GM12878 (cell line): Measurements from ENCODE around the gene VPS45. TPM values are rescaled to one million over a fixed set of nuclear protein-coding genes. Genes with fewer than 3 reads are reported as not detected.

ENCODE experiments used
- ATAC-seq: fragments of 200-7000 bp; cut with Tn5 transposase; 3 replicates; pipeline ENCODE4 v1.9.1; 2020; ENCODE audit warnings: mild to moderate bottlenecking, moderate library complexity
- BruUV-seq: library from RNA; stranded (reverse); fragments of 400-500 nt; replicated peaks from 2 replicates; lab custom pipeline; 2021; lab: Mats Ljungman, UMichigan
- CTCF ChIA-PET: fragments of 300-600 bp; sonication (Branson Sonifier 250); formaldehyde crosslinking; extraction: SDS; loops from one replicate; lab custom pipeline; 2021; ENCODE audit warnings: inconsistent platforms; lab: Yijun Ruan, JAX
- POLR2A ChIA-PET: fragments of 350-600 bp; formaldehyde crosslinking; extraction: SDS; loops from one replicate; lab custom pipeline; 2021; ENCODE audit warnings: inconsistent platforms; lab: Charles Lee
- RAD21 ChIA-PET: fragments of 300-600 bp; sonication (Branson Sonifier 250); formaldehyde crosslinking; loops from one replicate; lab custom pipeline; 2023; ENCODE audit warnings: antibody characterized with exemption; ENCODE audit not compliant: unreplicated experiment; lab: Charles Lee
- SMC1A ChIA-PET: fragments of 300-600 bp; sonication (Branson Sonifier 250); formaldehyde crosslinking; loops from one replicate; lab custom pipeline; 2023; ENCODE audit not compliant: unreplicated experiment, uncharacterized antibody; lab: Charles Lee
- DNase-seq: peaks from one replicate; pipeline ENCODE4 v3.0.0-alpha.2; 2011; ENCODE audit warnings: low read depth, low spot score
- FAIRE-seq: peaks from 3 replicates; lab custom pipeline; 2011; peaks lifted over from hg19 to GRCh38; lab: Jason Lieb, UNC
- H2AFZ ChIP-seq: 2 replicates; pipeline ENCODE4 v1.6.0; 2011; ENCODE audit warnings: low read depth, low read length, control low read depth; ENCODE audit not compliant: control insufficient read depth
- H3K27ac ChIP-seq: 2 replicates; pipeline ENCODE4 v1.5.1; 2011; ENCODE audit warnings: control low read depth; ENCODE audit not compliant: control insufficient read depth, insufficient read depth
- H3K27me3 ChIP-seq, 2 experiments: replicated peaks in 1 of 2; 2 replicates each; pipeline versions ENCODE4 v1.6.0 to v1.6.1; 2011; ENCODE audit warnings: low read length in 1 of 2; ENCODE audit not compliant: control insufficient read depth in 2 of 2, insufficient read depth in 2 of 2
- H3K36me3 ChIP-seq, 2 experiments: 2 replicates each; pipeline ENCODE4 v1.5.1; 2011; ENCODE audit warnings: low read length in 1 of 2; ENCODE audit not compliant: control insufficient read depth in 2 of 2, insufficient read depth in 2 of 2
- H3K4me1 ChIP-seq: 2 replicates; pipeline ENCODE4 v1.6.1; 2011; ENCODE audit warnings: mild to moderate bottlenecking, low read length, moderate library complexity, mixed read lengths; ENCODE audit not compliant: control insufficient read depth, insufficient read depth
- H3K4me2 ChIP-seq: 2 replicates; pipeline ENCODE4 v1.6.0; 2011; ENCODE audit warnings: control low read depth; ENCODE audit not compliant: control insufficient read depth, insufficient read depth
- H3K4me3 ChIP-seq: fragments of 200-600 bp; sonication (generic); 2 replicates; pipeline ENCODE4 v1.5.1; 2016
- H3K79me2 ChIP-seq: 2 replicates; pipeline ENCODE4 v1.6.0; 2011; ENCODE audit warnings: low read length; ENCODE audit not compliant: control insufficient read depth, insufficient read depth
- H3K9ac ChIP-seq: 2 replicates; pipeline ENCODE4 v1.8.0; 2011; ENCODE audit warnings: low read length, control low read depth, mixed read lengths; ENCODE audit not compliant: control insufficient read depth, insufficient read depth
- H3K9me3 ChIP-seq: replicated peaks from 3 replicates; pipeline ENCODE4 v1.5.1; 2011; ENCODE audit warnings: mild to moderate bottlenecking, low read length; ENCODE audit not compliant: control insufficient read depth, insufficient read depth
- H4K20me1 ChIP-seq: 2 replicates; pipeline ENCODE4 v1.6.0; 2011; ENCODE audit not compliant: control insufficient read depth, insufficient read depth
- ATF7 ChIP-seq: fragments of 450-650 bp; IDR thresholded peaks from 2 replicates; pipeline ENCODE4 v1.6.1; 2016; ENCODE audit warnings: low read depth, mild to moderate bottlenecking
- BACH1 ChIP-seq: fragments of 450-650 bp; IDR thresholded peaks from 2 replicates; pipeline ENCODE4 v1.6.1; 2017; ENCODE audit warnings: mild to moderate bottlenecking, borderline replicate concordance
- CHD2 ChIP-seq: IDR thresholded peaks from 2 replicates; pipeline ENCODE4 v1.6.1; 2011; ENCODE audit warnings: low read depth, low read length, improper control_type of control experiment, borderline replicate concordance
- EED ChIP-seq: sonication (generic); IDR thresholded peaks from 2 replicates; pipeline ENCODE4 v1.6.1; 2016; ENCODE audit warnings: antibody characterized with exemption, low read depth
- EP300 ChIP-seq, 2 experiments: fragments of 150-350 bp in 1 of 2; IDR thresholded peaks; 2 replicates each; pipeline ENCODE4 v1.6.1; 2011 to 2012; ENCODE audit warnings: low read depth in 2 of 2, low read length in 2 of 2, borderline replicate concordance in 1 of 2, improper control_type of control experiment in 1 of 2, inconsistent platforms in 1 of 2; ENCODE audit not compliant: control insufficient read depth in 1 of 2
- HDAC6 ChIP-seq: fragments of 200-600 bp; sonication (generic); IDR thresholded peaks from one replicate; pipeline ENCODE4 v1.8.0; 2017; ENCODE audit warnings: antibody characterized with exemption; ENCODE audit not compliant: unreplicated experiment
- IKZF1 ChIP-seq: fragments of 450-650 bp; conservative IDR thresholded peaks from 2 replicates; pipeline ENCODE4 v1.6.1; 2017; ENCODE audit warnings: antibody characterized with exemption, mild to moderate bottlenecking
- MTA2 ChIP-seq: fragments of 450-650 bp; IDR thresholded peaks from 2 replicates; pipeline ENCODE4 v1.6.1; 2016; ENCODE audit warnings: low read depth, mild to moderate bottlenecking, moderate library complexity
- NBN ChIP-seq: fragments of 450-650 bp; IDR thresholded peaks from 2 replicates; pipeline ENCODE4 v1.6.1; 2016
- PAX8 ChIP-seq: fragments of 450-650 bp; IDR thresholded peaks from 2 replicates; pipeline ENCODE4 v1.6.1; 2017; ENCODE audit warnings: mild to moderate bottlenecking, moderate library complexity
- RAD21 ChIP-seq: IDR thresholded peaks from 2 replicates; pipeline ENCODE4 v1.6.1; 2011; ENCODE audit warnings: mild to moderate bottlenecking, low read depth, low read length, moderate library complexity; ENCODE audit not compliant: insufficient read depth
- RELB ChIP-seq: fragments of 450-650 bp; IDR thresholded peaks from 2 replicates; pipeline ENCODE4 v1.6.1; 2017; ENCODE audit warnings: low read depth, mild to moderate bottlenecking, moderate library complexity
- SMC3 ChIP-seq: IDR thresholded peaks from 2 replicates; pipeline ENCODE4 v1.6.1; 2011; ENCODE audit warnings: low read length, improper control_type of control experiment, borderline replicate concordance
- TCF12 ChIP-seq: IDR thresholded peaks from 2 replicates; pipeline ENCODE4 v1.6.1; 2011; ENCODE audit warnings: low read depth, mild to moderate bottlenecking, low read length
- YBX1 ChIP-seq: fragments of 450-650 bp; IDR thresholded peaks from 2 replicates; pipeline ENCODE4 v1.6.1; 2016; ENCODE audit warnings: antibody characterized with exemption
- ZNF622 ChIP-seq: fragments of 450-650 bp; IDR thresholded peaks from 2 replicates; pipeline ENCODE4 v1.6.1; 2017; ENCODE audit warnings: mild to moderate bottlenecking, inconsistent platforms
- WGBS: methylation state at CpG from one replicate; pipeline ENCODE4 v1.1.6; 2016; ENCODE audit warnings: low lambda C conversion rate; ENCODE audit not compliant: insufficient replicate concordance, insufficient coverage; ENCODE audit errors: missing lambda C conversion rate; 5-methylcytosine and 5-hydroxymethylcytosine counted together
- in situ Hi-C: fragments of 300-500 bp; cut with MboI; formaldehyde crosslinking; loops from 9 replicates; pipeline ENCODE4 v1.14.3; 2018; ENCODE audit warnings: mixed read lengths
- intact Hi-C: fragments of 100-400 bp; cut with micrococcal nuclease; formaldehyde crosslinking; loops from one replicate; pipeline ENCODE4 v1.14.2; 2022; ENCODE audit not compliant: unreplicated experiment
- polyA plus RNA-seq, 11 experiments: library from polyadenylated mRNA; depleted of rRNA in 4 of 11; unstranded in 6 of 11; stranded (reverse) in 5 of 11; fragments of >200 nt; fragmentation: Nextera tagmentation in 4 of 11; fragmentation: Illumina TruSeq in 1 of 11; extraction: Ambion mirVana in 4 of 11; extraction: Trizol in 1 of 11; gene quantifications; 1 replicate in 1 of 11; 2 replicates in 10 of 11; pipeline versions ENCODE4 v1.2.1 to v1.2.3, GENCODE V29; 2011 to 2016; ENCODE audit warnings: inconsistent platforms in 2 of 11, missing spikeins in 2 of 11, low read depth in 1 of 11
- total RNA-seq, 4 experiments: library from RNA; depleted of rRNA in 3 of 4; stranded (reverse); fragments of >200 nt in 3 of 4; fragmentation: Illumina TruSeq in 1 of 4; extraction: Trizol in 1 of 4; gene quantifications; 2 replicates each; pipeline versions ENCODE4 v1.2.1 to v1.2.3, GENCODE V29; 2013 to 2021
- TF ChIP-seq, protein P1 (sequence below): fragments of 450-650 bp; formaldehyde crosslinking; IDR thresholded peaks from 2 replicates; pipeline ENCODE4 v1.4.0; 2022; ENCODE audit warnings: mild to moderate bottlenecking, moderate library complexity

Gene VPS45
- total and polyA plus RNA-seq, 10 of the 15 experiments (the other 5 are each of a cell fraction or from before 2014, with no cell fraction given), result 24.4 to 48.7 (median 34.5) TPM

GRCh38 chr1:150186789-150187559 lies 119.4 kb downstream of the VPS45 start:
- 0 out of 2 replicates have a peak overlapping the region, but pooled peaks have one; percentile 55 for H3K4me2 ChIP-seq
- ATAC-seq (peak; percentile 91), FAIRE-seq (peak; percentile 69), DNase-seq (no peak)
- no TSS peak for BruUV-seq
- in situ Hi-C loops, result no loop called here
- peak overlapping the region; percentile 89 for H2AFZ ChIP-seq
- WGBS, result 9% methylated on average over 9 of the region's 10 CpGs
- no peak overlapping the region for H3K4me3 ChIP-seq
- H3K79me2 ChIP-seq, result no peaks in the 10 kb centered on the region
- peak overlapping the region; percentile 27; the same call in 1 of the 2 replicates for H3K9ac ChIP-seq
- RAD21 ChIA-PET, result interaction anchor here (0.6 to 3.8 kb wide), 24 partner anchors 9 to 302 kb away, joined by 3 to 35 read pairs (median 4); partner anchors contain the start of genes PLEKHO1 and VPS45
- no peak overlapping the region; the same call in 1 of the 2 replicates for H3K27ac ChIP-seq
- no peaks in the 10 kb centered on the region for H3K36me3 ChIP-seq
- intact Hi-C loops, result loop anchor here (1.0 to 5.0 kb wide), 2 partner anchors 114 to 225 kb away; no protein-coding TSS in a partner anchor
- H3K27me3 ChIP-seq, result no peaks in the 10 kb centered on the region
- H4K20me1 ChIP-seq, result no peaks in the 10 kb centered on the region
- CTCF ChIA-PET, result interaction anchor here (0.6 to 4.5 kb wide), 44 partner anchors 8 to 379 kb away, joined by 3 to 79 read pairs (median 5); partner anchors contain the start of gene VPS45
- POLR2A ChIA-PET, result interaction anchor here (0.5 to 2.1 kb wide), 12 partner anchors 8 to 495 kb away, joined by 3 to 7 read pairs (median 4); partner anchors contain the start of gene VPS45
- SMC1A ChIA-PET, result interaction anchor here (0.6 to 4.2 kb wide), 29 partner anchors 8 to 298 kb away, joined by 3 to 33 read pairs (median 3); no protein-coding TSS in a partner anchor
- no peaks in the 10 kb centered on the region for H3K9me3 ChIP-seq
- H3K4me1 ChIP-seq, result peaks cover 4% of the 10 kb centered on the region
- TF ChIP-seq CHD2 (0 out of 2 replicates have a peak, but pooled peaks have one; percentile 16), BACH1 (peak; percentile 31; the same call in 1 of the 2 replicates), TCF12 (no peak), NBN (0 out of 2 replicates have a peak, but pooled peaks have one; percentile 48), HDAC6 (no peak), YBX1 (no peak), EP300 (IDR thresholded peaks at IDR 0.05; ENCODE audit: borderline replicate concordance in 1 of 2, control insufficient read depth in 1 of 2, low read depth in 2 of 2, low read length in 2 of 2) (peak; percentile 43 to 80; a peak in 3 of 4 replicates), SMC3 (peak; percentile 47; the same call in 1 of the 2 replicates), ATF7 (peak; percentile 77), ZNF622 (no peak), RELB (peak; percentile 87), PAX8 (no peak), IKZF1 (peak; percentile 76), MTA2 (peak; percentile 85), RAD21 (peak; percentile 71), EED (no peak)
- TF ChIP-seq, protein P1, sequence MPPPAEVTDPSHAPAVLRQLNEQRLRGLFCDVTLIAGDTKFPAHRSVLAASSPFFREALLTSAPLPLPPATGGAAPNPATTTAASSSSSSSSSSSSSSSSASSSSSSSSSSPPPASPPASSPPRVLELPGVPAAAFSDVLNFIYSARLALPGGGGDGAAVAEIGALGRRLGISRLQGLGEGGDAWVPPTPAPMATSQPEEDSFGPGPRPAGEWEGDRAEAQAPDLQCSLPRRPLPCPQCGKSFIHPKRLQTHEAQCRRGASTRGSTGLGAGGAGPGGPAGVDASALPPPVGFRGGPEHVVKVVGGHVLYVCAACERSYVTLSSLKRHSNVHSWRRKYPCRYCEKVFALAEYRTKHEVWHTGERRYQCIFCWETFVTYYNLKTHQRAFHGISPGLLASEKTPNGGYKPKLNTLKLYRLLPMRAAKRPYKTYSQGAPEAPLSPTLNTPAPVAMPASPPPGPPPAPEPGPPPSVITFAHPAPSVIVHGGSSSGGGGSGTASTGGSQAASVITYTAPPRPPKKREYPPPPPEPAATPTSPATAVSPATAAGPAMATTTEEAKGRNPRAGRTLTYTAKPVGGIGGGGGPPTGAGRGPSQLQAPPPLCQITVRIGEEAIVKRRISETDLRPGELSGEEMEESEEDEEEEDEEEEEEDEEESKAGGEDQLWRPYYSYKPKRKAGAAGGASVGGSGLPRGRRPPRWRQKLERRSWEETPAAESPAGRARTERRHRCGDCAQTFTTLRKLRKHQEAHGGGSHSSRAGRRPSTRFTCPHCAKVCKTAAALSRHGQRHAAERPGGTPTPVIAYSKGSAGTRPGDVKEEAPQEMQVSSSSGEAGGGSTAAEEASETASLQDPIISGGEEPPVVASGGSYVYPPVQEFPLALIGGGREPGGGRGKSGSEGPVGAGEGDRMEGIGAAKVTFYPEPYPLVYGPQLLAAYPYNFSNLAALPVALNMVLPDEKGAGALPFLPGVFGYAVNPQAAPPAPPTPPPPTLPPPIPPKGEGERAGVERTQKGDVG (CRISPR knock-in tag), result no peak
